Measurements from ENCODE around the gene PLCL2.

DNA sequence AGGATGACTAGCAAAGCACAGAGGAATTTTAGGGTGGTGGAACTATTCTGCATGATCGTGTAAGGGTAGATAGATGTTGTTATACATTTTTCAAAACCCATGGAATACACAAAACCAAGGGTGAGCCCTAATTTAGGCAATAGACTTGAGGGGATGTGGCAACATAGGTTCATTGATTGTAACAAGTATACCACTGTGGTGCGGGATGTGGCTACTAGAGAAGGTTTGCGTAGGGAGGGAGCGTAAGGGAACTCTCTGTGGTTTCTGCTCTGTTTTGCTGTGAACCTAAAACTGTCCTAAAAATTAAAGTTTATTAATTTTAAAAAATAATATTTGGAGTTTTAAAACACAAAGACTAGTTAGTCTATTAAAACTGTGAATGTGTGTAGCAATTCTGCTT, 202.8 kb downstream of the PLCL2 start:
- TF ChIP-seq POLR2A (IDR thresholded peaks at IDR 0.05; ENCODE audit: low read length): no peak
- TF ChIP-seq, protein P1, sequence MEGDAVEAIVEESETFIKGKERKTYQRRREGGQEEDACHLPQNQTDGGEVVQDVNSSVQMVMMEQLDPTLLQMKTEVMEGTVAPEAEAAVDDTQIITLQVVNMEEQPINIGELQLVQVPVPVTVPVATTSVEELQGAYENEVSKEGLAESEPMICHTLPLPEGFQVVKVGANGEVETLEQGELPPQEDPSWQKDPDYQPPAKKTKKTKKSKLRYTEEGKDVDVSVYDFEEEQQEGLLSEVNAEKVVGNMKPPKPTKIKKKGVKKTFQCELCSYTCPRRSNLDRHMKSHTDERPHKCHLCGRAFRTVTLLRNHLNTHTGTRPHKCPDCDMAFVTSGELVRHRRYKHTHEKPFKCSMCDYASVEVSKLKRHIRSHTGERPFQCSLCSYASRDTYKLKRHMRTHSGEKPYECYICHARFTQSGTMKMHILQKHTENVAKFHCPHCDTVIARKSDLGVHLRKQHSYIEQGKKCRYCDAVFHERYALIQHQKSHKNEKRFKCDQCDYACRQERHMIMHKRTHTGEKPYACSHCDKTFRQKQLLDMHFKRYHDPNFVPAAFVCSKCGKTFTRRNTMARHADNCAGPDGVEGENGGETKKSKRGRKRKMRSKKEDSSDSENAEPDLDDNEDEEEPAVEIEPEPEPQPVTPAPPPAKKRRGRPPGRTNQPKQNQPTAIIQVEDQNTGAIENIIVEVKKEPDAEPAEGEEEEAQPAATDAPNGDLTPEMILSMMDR (IDR thresholded peaks at IDR 0.05): no peak
- TF ChIP-seq JUNB (IDR thresholded peaks at IDR 0.05): no peak
- no peak for TF ChIP-seq BHLHE40 (IDR thresholded peaks at IDR 0.05; ENCODE audit: low read depth, low read length)
- TF ChIP-seq FOSL2 (IDR thresholded peaks at IDR 0.05): no peak
- no peak for TF ChIP-seq FOSL2 (CRISPR knock-in tag; IDR thresholded peaks at IDR 0.05)
- TF ChIP-seq, protein P2, sequence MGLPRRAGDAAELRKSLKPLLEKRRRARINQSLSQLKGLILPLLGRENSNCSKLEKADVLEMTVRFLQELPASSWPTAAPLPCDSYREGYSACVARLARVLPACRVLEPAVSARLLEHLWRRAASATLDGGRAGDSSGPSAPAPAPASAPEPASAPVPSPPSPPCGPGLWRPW (IDR thresholded peaks at IDR 0.05): no peak
- TF ChIP-seq MAFK (IDR thresholded peaks at IDR 0.05; ENCODE audit: partially characterized antibody): no peak
- TF ChIP-seq, protein P3, sequence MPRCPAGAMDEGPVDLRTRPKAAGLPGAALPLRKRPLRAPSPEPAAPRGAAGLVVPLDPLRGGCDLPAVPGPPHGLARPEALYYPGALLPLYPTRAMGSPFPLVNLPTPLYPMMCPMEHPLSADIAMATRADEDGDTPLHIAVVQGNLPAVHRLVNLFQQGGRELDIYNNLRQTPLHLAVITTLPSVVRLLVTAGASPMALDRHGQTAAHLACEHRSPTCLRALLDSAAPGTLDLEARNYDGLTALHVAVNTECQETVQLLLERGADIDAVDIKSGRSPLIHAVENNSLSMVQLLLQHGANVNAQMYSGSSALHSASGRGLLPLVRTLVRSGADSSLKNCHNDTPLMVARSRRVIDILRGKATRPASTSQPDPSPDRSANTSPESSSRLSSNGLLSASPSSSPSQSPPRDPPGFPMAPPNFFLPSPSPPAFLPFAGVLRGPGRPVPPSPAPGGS (IDR thresholded peaks at IDR 0.05): no peak
- TF ChIP-seq, protein P4, sequence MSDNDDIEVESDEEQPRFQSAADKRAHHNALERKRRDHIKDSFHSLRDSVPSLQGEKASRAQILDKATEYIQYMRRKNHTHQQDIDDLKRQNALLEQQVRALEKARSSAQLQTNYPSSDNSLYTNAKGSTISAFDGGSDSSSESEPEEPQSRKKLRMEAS (IDR thresholded peaks at IDR 0.05): no peak
- no peak for TF ChIP-seq CHD2 (IDR thresholded peaks at IDR 0.05; ENCODE audit: low read length, partially characterized antibody)
- TF ChIP-seq, protein P5, sequence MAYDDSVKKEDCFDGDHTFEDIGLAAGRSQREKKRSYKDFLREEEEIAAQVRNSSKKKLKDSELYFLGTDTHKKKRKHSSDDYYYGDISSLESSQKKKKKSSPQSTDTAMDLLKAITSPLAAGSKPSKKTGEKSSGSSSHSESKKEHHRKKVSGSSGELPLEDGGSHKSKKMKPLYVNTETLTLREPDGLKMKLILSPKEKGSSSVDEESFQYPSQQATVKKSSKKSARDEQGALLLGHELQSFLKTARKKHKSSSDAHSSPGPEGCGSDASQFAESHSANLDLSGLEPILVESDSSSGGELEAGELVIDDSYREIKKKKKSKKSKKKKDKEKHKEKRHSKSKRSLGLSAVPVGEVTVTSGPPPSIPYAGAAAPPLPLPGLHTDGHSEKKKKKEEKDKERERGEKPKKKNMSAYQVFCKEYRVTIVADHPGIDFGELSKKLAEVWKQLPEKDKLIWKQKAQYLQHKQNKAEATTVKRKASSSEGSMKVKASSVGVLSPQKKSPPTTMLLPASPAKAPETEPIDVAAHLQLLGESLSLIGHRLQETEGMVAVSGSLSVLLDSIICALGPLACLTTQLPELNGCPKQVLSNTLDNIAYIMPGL (CRISPR knock-in tag; IDR thresholded peaks at IDR 0.05; ENCODE audit: borderline replicate concordance): no peak
- no peak for TF ChIP-seq TFCP2L1 (CRISPR knock-in tag; IDR thresholded peaks at IDR 0.05)
- TF ChIP-seq HOXA7 (CRISPR knock-in tag; IDR thresholded peaks at IDR 0.05): no peak
- TF ChIP-seq CEBPB (IDR thresholded peaks at IDR 0.05): no peak
